ENCODE measurements around the gene SUCLG2. TPM values are rescaled to one million over a fixed set of nuclear protein-coding genes. Genes with fewer than 3 reads are reported as not detected.

Gene SUCLG2
- total RNA-seq, 2 experiments from 2014 or later, result 53.3 to 57.8 TPM

- Mint-ChIP-seq H3K27ac (no peak overlapping the region), H3K4me3 (no peak overlapping the region), H3K27me3 (no peaks in the 10 kb centered on the region), H3K36me3 (peaks cover 28% of the 10 kb centered on the region), H3K9me3 (no peaks in the 10 kb centered on the region), H3K4me1 (ENCODE audit: low read depth) (peaks cover 2% of the 10 kb centered on the region)
- ChIA-PET POLR2A (no interaction called here), CTCF (no interaction called here)
- DNase-seq, result no peak
- intact Hi-C loops (cut with micrococcal nuclease), result no loop called here
Measured at GRCh38 chr3:67518236-67518635, 136.2 kb downstream of the SUCLG2 start.

- Mint-ChIP-seq H3K9me3 (no peaks in the 10 kb centered on the region), H3K4me3 (no peak overlapping the region), H3K27ac (no peak overlapping the region), H3K27me3 (no peaks in the 10 kb centered on the region), H3K36me3 (peaks cover 31% of the 10 kb centered on the region), H3K4me1 (ENCODE audit: low read depth) (peaks cover 2% of the 10 kb centered on the region)
- no peak for DNase-seq
- ChIA-PET CTCF (no interaction called here), POLR2A (no interaction called here)
- intact Hi-C loops (cut with micrococcal nuclease), result no loop called here
Measured at GRCh38 chr3:67517781-67518180, 136.6 kb downstream of the SUCLG2 start.

- peaks cover 2% of the 10 kb centered on the region for H3K4me1 Mint-ChIP-seq (ENCODE audit: low read depth)
- intact Hi-C loops (cut with micrococcal nuclease), result no loop called here
- H3K9me3 Mint-ChIP-seq, result no peaks in the 10 kb centered on the region
- H3K36me3 Mint-ChIP-seq, result peaks cover 33% of the 10 kb centered on the region
- no peak for DNase-seq
- no peak overlapping the region for H3K27ac Mint-ChIP-seq
- ChIA-PET CTCF (no interaction called here), POLR2A (no interaction called here)
- no peak overlapping the region for H3K4me3 Mint-ChIP-seq
- no peaks in the 10 kb centered on the region for H3K27me3 Mint-ChIP-seq
Measured at GRCh38 chr3:67516496-67516895, 137.9 kb downstream of the SUCLG2 start.

GRCh38 chr3:67515778-67516177, 138.6 kb downstream of the SUCLG2 start:
- H3K36me3 Mint-ChIP-seq, result peaks cover 33% of the 10 kb centered on the region
- no peak for DNase-seq
- ChIA-PET POLR2A (no interaction called here), CTCF (no interaction called here)
- intact Hi-C loops (cut with micrococcal nuclease), result no loop called here
- no peaks in the 10 kb centered on the region for H3K27me3 Mint-ChIP-seq
- H3K4me3 Mint-ChIP-seq, result no peak overlapping the region
- peaks cover 2% of the 10 kb centered on the region for H3K4me1 Mint-ChIP-seq (ENCODE audit: low read depth)
- no peak overlapping the region for H3K27ac Mint-ChIP-seq
- H3K9me3 Mint-ChIP-seq, result no peaks in the 10 kb centered on the region

GRCh38 chr3:67509471-67510075, 144.8 kb downstream of the SUCLG2 start:
- ChIA-PET POLR2A (no interaction called here), CTCF (interaction anchor here (0.7 kb wide), 1 partner anchor 90 kb away, joined by 3 read pairs; no protein-coding TSS in a partner anchor)
- DNase-seq, result no peak
- no peaks in the 10 kb centered on the region for H3K27me3 Mint-ChIP-seq
- H3K4me3 Mint-ChIP-seq, result no peak overlapping the region
- peaks cover 26% of the 10 kb centered on the region for H3K36me3 Mint-ChIP-seq
- no peak overlapping the region for H3K27ac Mint-ChIP-seq
- no peaks in the 10 kb centered on the region for H3K4me1 Mint-ChIP-seq (ENCODE audit: low read depth)
- intact Hi-C loops (cut with micrococcal nuclease), result no loop called here
- no peaks in the 10 kb centered on the region for H3K9me3 Mint-ChIP-seq

- H3K27me3 Mint-ChIP-seq, result no peaks in the 10 kb centered on the region
- H3K9me3 Mint-ChIP-seq, result no peaks in the 10 kb centered on the region
- ChIA-PET CTCF (interaction anchor here (0.6 kb wide), 1 partner anchor 58 kb away, joined by 3 read pairs; no protein-coding TSS in a partner anchor), POLR2A (no interaction called here)
- H3K4me3 Mint-ChIP-seq, result no peak overlapping the region
- H3K4me1 Mint-ChIP-seq (ENCODE audit: low read depth), result no peaks in the 10 kb centered on the region
- DNase-seq, result no peak
- intact Hi-C loops (cut with micrococcal nuclease), result no loop called here
- H3K27ac Mint-ChIP-seq, result no peak overlapping the region
- peaks cover 16% of the 10 kb centered on the region for H3K36me3 Mint-ChIP-seq
Measured at GRCh38 chr3:67507584-67507983, 146.8 kb downstream of the SUCLG2 start.

- no peaks in the 10 kb centered on the region for H3K27me3 Mint-ChIP-seq
- no peaks in the 10 kb centered on the region for H3K9me3 Mint-ChIP-seq
- POLR2A ChIA-PET, result no interaction called here
- H3K4me1 Mint-ChIP-seq (ENCODE audit: low read depth), result no peaks in the 10 kb centered on the region
- no peak overlapping the region for H3K4me3 Mint-ChIP-seq
- peaks cover 12% of the 10 kb centered on the region for H3K36me3 Mint-ChIP-seq
- no peak overlapping the region for H3K27ac Mint-ChIP-seq
- no peak for DNase-seq
- CTCF ChIA-PET, result no interaction called here
- intact Hi-C loops (cut with micrococcal nuclease), result no loop called here
Measured at GRCh38 chr3:67500709-67501108, 153.7 kb downstream of the SUCLG2 start.

GRCh38 chr3:67497746-67498145, 156.7 kb downstream of the SUCLG2 start:
- H3K27ac Mint-ChIP-seq, result no peak overlapping the region
- POLR2A ChIA-PET, result no interaction called here
- CTCF ChIA-PET, result no interaction called here
- no peak for DNase-seq
- intact Hi-C loops (cut with micrococcal nuclease), result no loop called here
- no peak overlapping the region for H3K4me3 Mint-ChIP-seq
- no peaks in the 10 kb centered on the region for H3K9me3 Mint-ChIP-seq
- no peaks in the 10 kb centered on the region for H3K4me1 Mint-ChIP-seq (ENCODE audit: low read depth)
- peaks cover 30% of the 10 kb centered on the region for H3K36me3 Mint-ChIP-seq
- no peaks in the 10 kb centered on the region for H3K27me3 Mint-ChIP-seq

GRCh38 chr3:67495751-67496150, 158.7 kb downstream of the SUCLG2 start:
- Mint-ChIP-seq H3K4me1 (ENCODE audit: low read depth) (no peaks in the 10 kb centered on the region), H3K36me3 (peaks cover 35% of the 10 kb centered on the region), H3K27me3 (no peaks in the 10 kb centered on the region), H3K9me3 (no peaks in the 10 kb centered on the region), H3K4me3 (no peak overlapping the region), H3K27ac (no peak overlapping the region)
- CTCF ChIA-PET, result no interaction called here
- DNase-seq, result no peak
- POLR2A ChIA-PET, result no interaction called here
- intact Hi-C loops (cut with micrococcal nuclease), result no loop called here

- Mint-ChIP-seq H3K36me3 (peaks cover 36% of the 10 kb centered on the region), H3K27me3 (no peaks in the 10 kb centered on the region), H3K4me3 (no peak overlapping the region), H3K4me1 (ENCODE audit: low read depth) (peaks cover 6% of the 10 kb centered on the region), H3K27ac (no peak overlapping the region), H3K9me3 (no peaks in the 10 kb centered on the region)
- intact Hi-C loops (cut with micrococcal nuclease), result no loop called here
- no peak for DNase-seq
- POLR2A ChIA-PET, result no interaction called here
- CTCF ChIA-PET, result no interaction called here
Measured at GRCh38 chr3:67493808-67494207, 160.6 kb downstream of the SUCLG2 start.

- Mint-ChIP-seq H3K36me3 (peaks cover 29% of the 10 kb centered on the region), H3K4me3 (no peak overlapping the region), H3K27me3 (no peaks in the 10 kb centered on the region), H3K27ac (no peak overlapping the region), H3K9me3 (no peaks in the 10 kb centered on the region), H3K4me1 (ENCODE audit: low read depth) (peaks cover 6% of the 10 kb centered on the region)
- DNase-seq, result no peak
- ChIA-PET CTCF (no interaction called here), POLR2A (no interaction called here)
- intact Hi-C loops (cut with micrococcal nuclease), result no loop called here
Measured at GRCh38 chr3:67490658-67491057, 163.8 kb downstream of the SUCLG2 start.

GRCh38 chr3:67489816-67490215, 164.6 kb downstream of the SUCLG2 start:
- Mint-ChIP-seq H3K36me3 (peaks cover 23% of the 10 kb centered on the region), H3K27ac (no peak overlapping the region), H3K27me3 (no peaks in the 10 kb centered on the region), H3K9me3 (no peaks in the 10 kb centered on the region), H3K4me1 (ENCODE audit: low read depth) (peaks cover 6% of the 10 kb centered on the region), H3K4me3 (no peak overlapping the region)
- intact Hi-C loops (cut with micrococcal nuclease), result no loop called here
- CTCF ChIA-PET, result interaction anchor here (1.2 kb wide), 1 partner anchor 300 kb away, joined by 4 read pairs; no protein-coding TSS in a partner anchor
- POLR2A ChIA-PET, result no interaction called here
- DNase-seq, result no peak

GRCh38 chr3:67487564-67488114, 166.8 kb downstream of the SUCLG2 start:
- Mint-ChIP-seq H3K4me1 (ENCODE audit: low read depth) (peaks cover 8% of the 10 kb centered on the region), H3K4me3 (no peak overlapping the region), H3K27ac (no peak overlapping the region), H3K36me3 (peaks cover 21% of the 10 kb centered on the region), H3K9me3 (no peaks in the 10 kb centered on the region), H3K27me3 (no peaks in the 10 kb centered on the region)
- ChIA-PET POLR2A (no interaction called here), CTCF (no interaction called here)
- DNase-seq, result no peak
- intact Hi-C loops (cut with micrococcal nuclease), result no loop called here

Data from activated CD4-positive, alpha-beta memory T cell treated with anti-CD3 and anti-CD28 coated beads for 36 hours (primary cell).